HEK293 (cell line): Measurements from ENCODE around the gene C6orf89.
"Not testable (repeated sequence)": the region's sequence is repeated elsewhere in the genome, so short reads cannot be mapped to it uniquely, and the experiment has no call there.

Experiments used
- CTCF ChIA-PET: fragments of 350-600 bp; formaldehyde crosslinking; extraction: SDS; loops from one replicate; lab custom pipeline; 2021; ENCODE audit warnings: antibody characterized with exemption; lab: Yijun Ruan, JAX
- POLR2A ChIA-PET: fragments of 300-600 bp; formaldehyde crosslinking; extraction: SDS; loops from one replicate; lab custom pipeline; 2020; ENCODE audit warnings: antibody characterized with exemption, inconsistent platforms; lab: Yijun Ruan, JAX
- H3K27ac ChIP-seq: fragments of 200-500 bp; sonication (Bioruptor generic); 2 replicates; pipeline ENCODE4 v1.5.1; 2014; ENCODE audit warnings: low read depth, low read length, control low read depth, inconsistent platforms; ENCODE audit errors: extremely low read depth
- H3K36me3 ChIP-seq, 2 experiments: fragments of 200-500 bp in 1 of 2; sonication (Bioruptor generic) in 1 of 2; 1 replicate in 1 of 2; 2 replicates in 1 of 2; pipeline ENCODE4 v1.5.1; 2014 to 2017; ENCODE audit warnings: inconsistent platforms in 2 of 2, low read length in 2 of 2; ENCODE audit not compliant: control insufficient read depth in 2 of 2, insufficient read depth in 1 of 2
- H3K4me1 ChIP-seq: fragments of 200-500 bp; sonication (Bioruptor generic); 2 replicates; pipeline ENCODE4 v1.5.1; 2014; ENCODE audit warnings: mild to moderate bottlenecking, low read length, inconsistent platforms; ENCODE audit not compliant: control insufficient read depth, insufficient read depth
- H3K4me3 ChIP-seq: 2 replicates; pipeline ENCODE4 v1.5.1; 2011; ENCODE audit warnings: low read depth, mild to moderate bottlenecking, control low read depth, low read length, moderate library complexity
- H3K9me3 ChIP-seq: fragments of 200-500 bp; sonication (Bioruptor generic); 2 replicates; pipeline ENCODE4 v1.5.1; 2014; ENCODE audit warnings: low read depth, low read length, inconsistent platforms; ENCODE audit not compliant: control insufficient read depth, insufficient read depth
- GLI2 ChIP-seq: fragments of 450-650 bp; formaldehyde crosslinking; IDR thresholded peaks from 2 replicates; pipeline ENCODE4; 2017; ENCODE audit warnings: missing biosample characterization, missing genetic modification characterization, low read depth, borderline replicate concordance
- GLIS2 ChIP-seq: fragments of 450-650 bp; formaldehyde crosslinking; IDR thresholded peaks from 2 replicates; pipeline ENCODE4 v1.5.1; 2016; ENCODE audit warnings: missing biosample characterization, missing genetic modification characterization
- HOXC10 ChIP-seq: sonication (generic); formaldehyde crosslinking; IDR thresholded peaks from 2 replicates; pipeline ENCODE4 v1.8.1; 2023; ENCODE audit warnings: mild to moderate bottlenecking, missing genetic modification reagents
- PATZ1 ChIP-seq: fragments of 450-650 bp; formaldehyde crosslinking; IDR thresholded peaks from 2 replicates; pipeline ENCODE4 v1.5.1; 2016; ENCODE audit warnings: missing biosample characterization, missing genetic modification characterization
- ZFP69B ChIP-seq: fragments of 450-650 bp; formaldehyde crosslinking; IDR thresholded peaks from 2 replicates; pipeline ENCODE4 v1.5.1; 2016; ENCODE audit warnings: missing biosample characterization, missing genetic modification characterization
- ZNF148 ChIP-seq: fragments of 450-650 bp; formaldehyde crosslinking; IDR thresholded peaks from 2 replicates; pipeline ENCODE4 v1.5.0; 2017; ENCODE audit warnings: missing biosample characterization, missing genetic modification characterization, borderline replicate concordance
- ZNF211 ChIP-seq: fragments of 450-650 bp; formaldehyde crosslinking; IDR thresholded peaks from 2 replicates; pipeline ENCODE4 v1.5.1; 2016; ENCODE audit warnings: low read depth, missing biosample characterization, missing genetic modification characterization
- ZNF311 ChIP-seq: fragments of 450-650 bp; formaldehyde crosslinking; IDR thresholded peaks from 2 replicates; pipeline ENCODE4 v1.5.1; 2017; ENCODE audit warnings: missing biosample characterization, missing genetic modification characterization, borderline replicate concordance
- ZNF404 ChIP-seq: fragments of 450-650 bp; formaldehyde crosslinking; IDR thresholded peaks from 2 replicates; pipeline ENCODE4 v1.5.1; 2017; ENCODE audit warnings: missing biosample characterization, missing genetic modification characterization
- ZNF416 ChIP-seq: fragments of 450-650 bp; formaldehyde crosslinking; IDR thresholded peaks from 2 replicates; pipeline ENCODE4 v1.5.1; 2016; ENCODE audit warnings: missing biosample characterization, missing genetic modification characterization
- ZNF555 ChIP-seq: fragments of 450-650 bp; formaldehyde crosslinking; conservative IDR thresholded peaks from 2 replicates; pipeline ENCODE4 v1.5.1; 2017; ENCODE audit warnings: missing biosample characterization, mild to moderate bottlenecking, missing genetic modification characterization, inconsistent platforms
- ZNF596 ChIP-seq: fragments of 450-650 bp; IDR thresholded peaks from 2 replicates; pipeline ENCODE4 v1.5.0; 2018; ENCODE audit warnings: missing biosample characterization, mild to moderate bottlenecking, missing genetic modification characterization, moderate library complexity
- TF ChIP-seq, protein P1 (sequence below): fragments of 450-650 bp; formaldehyde crosslinking; IDR thresholded peaks from 2 replicates; pipeline ENCODE4 v1.5.1; 2017; ENCODE audit warnings: missing biosample characterization, missing genetic modification characterization
- TF ChIP-seq, protein P2 (sequence below): fragments of 450-650 bp; formaldehyde crosslinking; IDR thresholded peaks from 2 replicates; pipeline ENCODE4 v1.5.1; 2016; ENCODE audit warnings: missing biosample characterization, missing genetic modification characterization, borderline replicate concordance

C6orf89 gene

GRCh38 chr6:36940027-36940426 lies 54.3 kb downstream of the C6orf89 start:
- ChIA-PET CTCF (interaction anchor here (0.6 to 0.7 kb wide), 2 partner anchors 19 to 174 kb away, joined by 3 to 4 read pairs; no protein-coding TSS in a partner anchor), POLR2A (no interaction called here)
- no peaks in the 10 kb centered on the region for H3K9me3 ChIP-seq
- TF ChIP-seq ZNF404 (no peak), ZNF555 (tag by site-specific recombination) (no peak), ZFP69B (tag by site-specific recombination) (no peak), HOXC10 (CRISPR knock-in tag) (no peak), ZNF211 (tag by site-specific recombination) (no peak), ZNF311 (tag by site-specific recombination) (no peak), ZNF148 (tag by site-specific recombination) (no peak), ZNF596 (tag by site-specific recombination) (no peak), GLI2 (tag by site-specific recombination) (no peak), PATZ1 (tag by site-specific recombination) (no peak), GLIS2 (tag by site-specific recombination) (no peak), ZNF416 (tag by site-specific recombination) (no peak)
- TF ChIP-seq, protein P1, sequence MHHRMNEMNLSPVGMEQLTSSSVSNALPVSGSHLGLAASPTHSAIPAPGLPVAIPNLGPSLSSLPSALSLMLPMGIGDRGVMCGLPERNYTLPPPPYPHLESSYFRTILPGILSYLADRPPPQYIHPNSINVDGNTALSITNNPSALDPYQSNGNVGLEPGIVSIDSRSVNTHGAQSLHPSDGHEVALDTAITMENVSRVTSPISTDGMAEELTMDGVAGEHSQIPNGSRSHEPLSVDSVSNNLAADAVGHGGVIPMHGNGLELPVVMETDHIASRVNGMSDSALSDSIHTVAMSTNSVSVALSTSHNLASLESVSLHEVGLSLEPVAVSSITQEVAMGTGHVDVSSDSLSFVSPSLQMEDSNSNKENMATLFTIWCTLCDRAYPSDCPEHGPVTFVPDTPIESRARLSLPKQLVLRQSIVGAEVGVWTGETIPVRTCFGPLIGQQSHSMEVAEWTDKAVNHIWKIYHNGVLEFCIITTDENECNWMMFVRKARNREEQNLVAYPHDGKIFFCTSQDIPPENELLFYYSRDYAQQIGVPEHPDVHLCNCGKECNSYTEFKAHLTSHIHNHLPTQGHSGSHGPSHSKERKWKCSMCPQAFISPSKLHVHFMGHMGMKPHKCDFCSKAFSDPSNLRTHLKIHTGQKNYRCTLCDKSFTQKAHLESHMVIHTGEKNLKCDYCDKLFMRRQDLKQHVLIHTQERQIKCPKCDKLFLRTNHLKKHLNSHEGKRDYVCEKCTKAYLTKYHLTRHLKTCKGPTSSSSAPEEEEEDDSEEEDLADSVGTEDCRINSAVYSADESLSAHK (tag by site-specific recombination) = no peak
- TF ChIP-seq, protein P2, sequence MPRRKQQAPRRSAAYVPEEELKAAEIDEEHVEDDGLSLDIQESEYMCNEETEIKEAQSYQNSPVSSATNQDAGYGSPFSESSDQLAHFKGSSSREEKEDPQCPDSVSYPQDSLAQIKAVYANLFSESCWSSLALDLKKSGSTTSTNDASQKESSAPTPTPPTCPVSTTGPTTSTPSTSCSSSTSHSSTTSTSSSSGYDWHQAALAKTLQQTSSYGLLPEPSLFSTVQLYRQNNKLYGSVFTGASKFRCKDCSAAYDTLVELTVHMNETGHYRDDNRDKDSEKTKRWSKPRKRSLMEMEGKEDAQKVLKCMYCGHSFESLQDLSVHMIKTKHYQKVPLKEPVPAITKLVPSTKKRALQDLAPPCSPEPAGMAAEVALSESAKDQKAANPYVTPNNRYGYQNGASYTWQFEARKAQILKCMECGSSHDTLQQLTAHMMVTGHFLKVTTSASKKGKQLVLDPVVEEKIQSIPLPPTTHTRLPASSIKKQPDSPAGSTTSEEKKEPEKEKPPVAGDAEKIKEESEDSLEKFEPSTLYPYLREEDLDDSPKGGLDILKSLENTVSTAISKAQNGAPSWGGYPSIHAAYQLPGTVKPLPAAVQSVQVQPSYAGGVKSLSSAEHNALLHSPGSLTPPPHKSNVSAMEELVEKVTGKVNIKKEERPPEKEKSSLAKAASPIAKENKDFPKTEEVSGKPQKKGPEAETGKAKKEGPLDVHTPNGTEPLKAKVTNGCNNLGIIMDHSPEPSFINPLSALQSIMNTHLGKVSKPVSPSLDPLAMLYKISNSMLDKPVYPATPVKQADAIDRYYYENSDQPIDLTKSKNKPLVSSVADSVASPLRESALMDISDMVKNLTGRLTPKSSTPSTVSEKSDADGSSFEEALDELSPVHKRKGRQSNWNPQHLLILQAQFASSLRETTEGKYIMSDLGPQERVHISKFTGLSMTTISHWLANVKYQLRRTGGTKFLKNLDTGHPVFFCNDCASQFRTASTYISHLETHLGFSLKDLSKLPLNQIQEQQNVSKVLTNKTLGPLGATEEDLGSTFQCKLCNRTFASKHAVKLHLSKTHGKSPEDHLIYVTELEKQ = no peak
- H3K4me1 ChIP-seq = no peaks in the 10 kb centered on the region
- no peak overlapping the region for H3K27ac ChIP-seq
- no peaks in the 10 kb centered on the region for H3K36me3 ChIP-seq
- no peak overlapping the region for H3K4me3 ChIP-seq

GRCh38 chr6:36941561-36941960 lies 55.8 kb downstream of the C6orf89 start:
- H3K4me3 ChIP-seq, H3K4me1 ChIP-seq, H3K36me3 ChIP-seq, H3K9me3 ChIP-seq, POLR2A ChIA-PET, H3K27ac ChIP-seq: not testable (repeated sequence)
- CTCF ChIA-PET = interaction anchor here (0.6 kb wide), 1 partner anchor 52 kb away, joined by 3 read pairs; no protein-coding TSS in a partner anchor
